PFSK-1 (cell line): ENCODE measurements around the gene RALY.

Experiments
- FOXP2 ChIP-seq: optimal IDR thresholded peaks from 2 replicates; pipeline ENCODE3; 2011; ENCODE audit warnings: borderline replicate concordance, control low read depth, inconsistent platforms; ENCODE audit not compliant: insufficient read depth; ENCODE audit errors: extremely low read length, extremely low read depth
- POLR2AphosphoS5 ChIP-seq: IDR thresholded peaks from 2 replicates; pipeline ENCODE4 v1.6.1; 2012; ENCODE audit warnings: low read depth, mild to moderate bottlenecking, control low read depth, low read length, moderate library complexity
- SIN3A ChIP-seq: IDR thresholded peaks from 2 replicates; pipeline ENCODE4 v1.6.1; 2012; ENCODE audit warnings: mild to moderate bottlenecking, low read length, moderate library complexity, borderline replicate concordance; ENCODE audit not compliant: insufficient read depth
- TAF1 ChIP-seq: IDR thresholded peaks from 2 replicates; pipeline ENCODE4 v1.6.1; 2012; ENCODE audit warnings: low read length, control low read depth, borderline replicate concordance; ENCODE audit not compliant: insufficient read depth
- TF ChIP-seq, protein P1 (sequence below), 2 experiments: IDR thresholded peaks; 2 replicates each; pipeline versions ENCODE4 v1.6.1 to v1.8.0; 2011 to 2012; ENCODE audit warnings: low read depth in 2 of 2, low read length in 2 of 2, control low read depth in 1 of 2, inconsistent platforms in 1 of 2, mild to moderate bottlenecking in 1 of 2, moderate library complexity in 1 of 2; ENCODE audit not compliant: insufficient read depth in 1 of 2

Gene RALY

DNA sequence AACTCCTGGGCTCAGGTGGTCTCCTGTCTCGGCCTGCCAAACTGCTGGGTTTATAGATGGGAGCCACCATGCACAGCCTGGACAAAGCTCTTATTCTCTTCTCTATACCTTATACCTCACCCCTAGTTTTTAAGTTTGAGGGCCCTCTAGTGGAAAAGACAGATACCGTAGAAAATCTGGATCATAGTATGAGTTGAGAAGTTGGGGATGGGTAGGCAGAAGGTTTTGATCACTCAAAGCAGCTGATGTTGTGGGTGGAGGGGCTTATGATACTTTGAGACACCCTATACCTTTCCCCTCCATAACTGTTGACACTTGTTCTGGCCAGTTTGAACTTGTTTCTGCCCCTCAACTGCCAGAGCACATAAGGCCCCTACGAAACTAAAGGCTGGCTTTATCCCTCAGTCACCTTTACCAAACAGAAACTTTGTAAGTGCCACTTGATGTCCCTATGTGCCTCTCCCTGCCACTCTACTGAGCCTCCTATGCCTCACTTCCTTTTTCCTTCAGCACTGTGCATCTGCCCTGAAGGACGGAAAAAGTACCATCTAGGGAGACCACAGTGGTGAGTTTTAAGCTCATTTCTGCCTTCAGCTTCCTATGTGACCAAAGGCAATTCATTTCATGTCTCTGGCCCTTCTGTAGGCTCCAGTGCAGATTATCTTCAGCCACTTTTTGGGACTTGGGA lies 28.6 kb downstream of the RALY start:
- TF ChIP-seq FOXP2 (no peak), TAF1 (no peak), SIN3A (no peak), POLR2AphosphoS5 (no peak)
- TF ChIP-seq, protein P1, sequence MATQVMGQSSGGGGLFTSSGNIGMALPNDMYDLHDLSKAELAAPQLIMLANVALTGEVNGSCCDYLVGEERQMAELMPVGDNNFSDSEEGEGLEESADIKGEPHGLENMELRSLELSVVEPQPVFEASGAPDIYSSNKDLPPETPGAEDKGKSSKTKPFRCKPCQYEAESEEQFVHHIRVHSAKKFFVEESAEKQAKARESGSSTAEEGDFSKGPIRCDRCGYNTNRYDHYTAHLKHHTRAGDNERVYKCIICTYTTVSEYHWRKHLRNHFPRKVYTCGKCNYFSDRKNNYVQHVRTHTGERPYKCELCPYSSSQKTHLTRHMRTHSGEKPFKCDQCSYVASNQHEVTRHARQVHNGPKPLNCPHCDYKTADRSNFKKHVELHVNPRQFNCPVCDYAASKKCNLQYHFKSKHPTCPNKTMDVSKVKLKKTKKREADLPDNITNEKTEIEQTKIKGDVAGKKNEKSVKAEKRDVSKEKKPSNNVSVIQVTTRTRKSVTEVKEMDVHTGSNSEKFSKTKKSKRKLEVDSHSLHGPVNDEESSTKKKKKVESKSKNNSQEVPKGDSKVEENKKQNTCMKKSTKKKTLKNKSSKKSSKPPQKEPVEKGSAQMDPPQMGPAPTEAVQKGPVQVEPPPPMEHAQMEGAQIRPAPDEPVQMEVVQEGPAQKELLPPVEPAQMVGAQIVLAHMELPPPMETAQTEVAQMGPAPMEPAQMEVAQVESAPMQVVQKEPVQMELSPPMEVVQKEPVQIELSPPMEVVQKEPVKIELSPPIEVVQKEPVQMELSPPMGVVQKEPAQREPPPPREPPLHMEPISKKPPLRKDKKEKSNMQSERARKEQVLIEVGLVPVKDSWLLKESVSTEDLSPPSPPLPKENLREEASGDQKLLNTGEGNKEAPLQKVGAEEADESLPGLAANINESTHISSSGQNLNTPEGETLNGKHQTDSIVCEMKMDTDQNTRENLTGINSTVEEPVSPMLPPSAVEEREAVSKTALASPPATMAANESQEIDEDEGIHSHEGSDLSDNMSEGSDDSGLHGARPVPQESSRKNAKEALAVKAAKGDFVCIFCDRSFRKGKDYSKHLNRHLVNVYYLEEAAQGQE (IDR thresholded peaks at IDR 0.05; ENCODE audit: insufficient read depth in 1 of 2, low read depth in 2 of 2, low read length in 2 of 2): no peak

DNA sequence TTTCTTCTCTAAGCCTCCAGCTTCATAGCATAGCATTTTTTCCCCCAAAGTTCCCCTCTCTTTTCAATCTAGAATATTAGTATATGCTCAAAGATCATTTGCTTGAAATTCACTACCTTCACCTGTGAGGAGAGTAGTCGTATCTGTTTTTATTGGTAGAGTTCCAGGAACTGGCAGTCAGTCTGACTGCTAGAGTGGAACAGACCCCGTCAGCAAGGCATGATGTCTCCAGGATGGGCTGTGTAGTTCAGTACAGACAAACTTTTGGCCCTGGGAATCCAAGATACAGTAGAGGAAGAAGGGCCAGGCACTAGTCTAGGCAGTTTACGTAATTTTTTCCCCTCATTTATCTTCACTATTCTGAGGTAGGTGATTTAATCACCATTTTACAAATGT lies 29.1 kb downstream of the RALY start:
- TF ChIP-seq, protein P1 (IDR thresholded peaks at IDR 0.05; ENCODE audit: insufficient read depth in 1 of 2, low read depth in 2 of 2, low read length in 2 of 2): no peak
- TF ChIP-seq FOXP2 (no peak), TAF1 (no peak), POLR2AphosphoS5 (no peak), SIN3A (no peak)

DNA sequence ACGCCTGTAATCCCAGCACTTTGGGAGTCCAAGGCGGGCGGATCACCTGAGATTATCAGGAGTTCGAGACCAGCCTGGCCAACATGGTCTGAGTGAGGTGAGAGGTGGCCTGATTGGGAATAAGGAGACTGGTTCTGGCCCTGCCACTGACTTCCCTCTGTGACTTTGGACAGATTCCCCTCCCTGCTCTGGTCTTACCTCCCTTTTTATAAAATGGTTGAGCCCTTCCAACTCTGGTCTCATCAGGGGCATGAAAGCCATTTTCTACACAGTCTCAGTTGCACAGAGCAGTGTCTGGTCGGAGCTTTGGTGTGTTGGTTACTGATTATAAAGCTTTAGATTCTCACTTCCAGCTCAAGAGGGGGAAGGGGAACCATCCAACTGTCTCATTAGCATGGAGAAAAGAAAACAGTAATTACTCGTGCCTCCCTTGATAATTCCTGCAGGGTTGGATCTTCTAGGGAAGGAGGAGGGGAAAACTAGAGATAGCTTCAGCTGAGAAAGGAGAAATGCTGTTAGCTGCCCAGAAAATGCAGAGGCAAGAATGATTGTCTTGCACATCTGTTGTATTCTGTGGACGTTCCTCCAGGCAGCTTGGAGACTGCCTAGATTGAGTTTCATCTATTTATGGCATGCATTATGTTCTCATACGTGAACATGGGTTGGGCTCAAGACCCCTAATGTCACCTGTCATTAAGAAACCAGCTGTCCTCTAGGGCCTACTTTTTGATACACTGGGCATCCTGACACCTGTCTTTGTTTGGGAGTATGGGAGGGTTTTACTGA lies 30.4 kb downstream of the RALY start:
- TF ChIP-seq TAF1 (no peak), FOXP2 (no peak), POLR2AphosphoS5 (no peak), SIN3A (no peak)
- TF ChIP-seq, protein P1 (IDR thresholded peaks at IDR 0.05; ENCODE audit: insufficient read depth in 1 of 2, low read depth in 2 of 2, low read length in 2 of 2): no peak

DNA sequence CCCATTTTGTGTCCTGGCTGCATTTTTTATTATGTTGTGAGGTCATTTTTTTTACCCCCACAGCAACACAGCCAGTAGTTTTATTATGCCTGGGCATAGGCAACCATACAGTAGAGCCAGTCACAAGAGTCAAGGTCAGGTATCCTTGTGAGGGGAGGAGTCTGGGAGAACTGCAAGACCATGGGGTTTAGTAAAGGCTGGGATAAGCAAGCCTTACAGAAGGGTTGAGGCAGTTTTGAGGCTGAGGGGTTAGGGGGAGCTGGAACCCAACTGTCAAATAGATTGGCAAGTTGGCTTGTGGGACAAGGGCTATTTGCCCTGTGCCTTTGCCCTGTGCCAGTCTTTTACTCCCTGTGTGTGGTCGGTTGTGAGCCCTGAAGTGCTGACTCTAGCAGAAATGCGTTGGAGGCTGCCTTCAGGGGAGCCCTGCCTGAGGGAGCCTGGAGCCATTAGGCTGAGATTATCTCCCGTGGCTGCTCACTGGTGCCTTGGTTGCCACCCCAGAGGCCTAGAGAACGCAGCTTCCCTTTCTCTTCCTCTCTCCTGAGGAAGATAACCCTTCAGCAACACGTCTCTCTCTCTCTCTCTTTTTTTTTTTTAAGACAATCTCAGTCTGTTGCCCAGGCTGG lies 31.1 kb downstream of the RALY start:
- TF ChIP-seq SIN3A: no peak
- no peak for TF ChIP-seq POLR2AphosphoS5
- no peak for TF ChIP-seq FOXP2
- TF ChIP-seq, protein P1 (IDR thresholded peaks at IDR 0.05; ENCODE audit: insufficient read depth in 1 of 2, low read depth in 2 of 2, low read length in 2 of 2): no peak
- TF ChIP-seq TAF1: no peak
